Activated naive CD8-positive, alpha-beta T cell (primary cell): Measurements from ENCODE around the gene BAG1.

Experiments used
- H3K27ac Mint-ChIP-seq: one replicate; pipeline ENCODE4 v1.8.0; 2021; ENCODE audit warnings: mixed read lengths
- H3K27me3 Mint-ChIP-seq: one replicate; pipeline ENCODE4 v1.8.0; 2021; ENCODE audit warnings: mixed read lengths
- H3K36me3 Mint-ChIP-seq: one replicate; pipeline ENCODE4 v1.8.0; 2021; ENCODE audit warnings: mixed read lengths
- H3K4me1 Mint-ChIP-seq: one replicate; pipeline ENCODE4 v1.8.0; 2021; ENCODE audit warnings: low read depth, mixed read lengths
- H3K4me3 Mint-ChIP-seq: one replicate; pipeline ENCODE4 v1.8.0; 2021; ENCODE audit warnings: mild to moderate bottlenecking, mixed read lengths
- H3K9me3 Mint-ChIP-seq: one replicate; pipeline ENCODE4 v1.8.0; 2021; ENCODE audit warnings: low read depth, mixed read lengths

The BAG1 gene

DNA sequence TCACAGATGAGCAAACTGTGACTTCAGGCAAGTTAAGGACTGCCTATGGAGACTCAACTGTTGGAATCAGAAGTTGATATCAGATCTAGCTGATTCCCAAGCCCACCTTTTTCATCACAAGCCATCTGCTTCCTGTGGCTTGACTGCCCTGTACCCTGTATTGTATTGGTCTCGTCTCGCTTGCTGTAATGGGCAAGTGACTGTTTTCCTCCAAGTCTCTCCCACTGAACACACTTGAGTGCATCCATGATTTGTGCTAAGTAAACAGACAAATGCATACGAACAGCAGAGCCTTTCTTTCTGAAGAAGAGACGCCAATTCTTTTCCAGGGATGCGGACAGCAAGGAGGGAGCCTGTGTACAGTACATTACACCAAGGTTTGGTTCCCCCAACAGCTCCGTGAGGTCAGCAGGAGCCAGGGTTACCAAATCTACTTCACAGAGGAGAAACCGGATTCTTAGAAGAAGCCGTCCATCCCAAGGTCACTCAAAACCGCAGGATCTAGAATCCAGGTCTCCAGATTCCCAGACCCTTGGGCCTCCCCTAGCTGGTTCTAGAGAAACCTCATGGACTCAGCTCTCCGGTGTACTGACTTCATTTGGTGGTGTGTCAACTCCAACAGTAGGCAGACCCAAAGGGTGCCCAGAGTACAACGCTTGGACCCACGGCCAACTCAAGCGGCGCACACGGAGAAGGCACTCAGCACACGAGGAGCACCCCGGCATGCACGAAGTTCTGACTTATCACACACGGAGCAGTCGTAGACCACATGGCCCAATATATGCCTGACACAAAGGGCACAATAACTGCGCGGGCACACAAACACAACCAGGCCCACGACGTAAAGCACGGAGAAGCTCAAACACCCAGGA, 1.1 kb downstream of the BAG1 start:
- H3K4me3 Mint-ChIP-seq, result peak overlapping the region; percentile 94
- peaks cover 13% of the 10 kb centered on the region for H3K36me3 Mint-ChIP-seq
- H3K4me1 Mint-ChIP-seq, result peaks cover 53% of the 10 kb centered on the region
- H3K9me3 Mint-ChIP-seq, result no peaks in the 10 kb centered on the region
- no peaks in the 10 kb centered on the region for H3K27me3 Mint-ChIP-seq
- peak overlapping the region; percentile 96 for H3K27ac Mint-ChIP-seq

DNA sequence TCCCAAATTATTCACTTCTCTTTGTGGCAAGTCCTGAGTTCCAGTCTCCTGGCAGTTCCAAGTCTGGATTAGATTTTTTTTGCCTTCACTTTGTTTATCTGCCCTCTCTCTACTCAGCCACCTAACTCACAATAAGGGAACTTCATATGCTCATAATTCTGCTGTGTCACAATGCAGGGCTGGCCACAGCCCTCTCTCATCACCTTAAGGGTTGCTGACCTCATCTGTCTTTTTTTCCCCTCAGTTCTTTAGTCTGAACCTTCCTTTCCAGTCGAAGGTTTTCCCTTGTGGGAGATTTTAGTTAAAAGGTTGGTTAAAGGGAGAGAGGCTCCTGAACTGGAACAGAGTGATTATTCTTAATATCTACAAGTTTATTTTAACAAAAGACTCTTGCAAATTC, 4.1 kb downstream of the BAG1 start:
- no peaks in the 10 kb centered on the region for H3K9me3 Mint-ChIP-seq
- peaks cover 29% of the 10 kb centered on the region for H3K4me1 Mint-ChIP-seq
- H3K27ac Mint-ChIP-seq, result peak overlapping the region; percentile 46
- H3K27me3 Mint-ChIP-seq, result no peaks in the 10 kb centered on the region
- no peak overlapping the region for H3K4me3 Mint-ChIP-seq
- H3K36me3 Mint-ChIP-seq, result peaks cover 24% of the 10 kb centered on the region

DNA sequence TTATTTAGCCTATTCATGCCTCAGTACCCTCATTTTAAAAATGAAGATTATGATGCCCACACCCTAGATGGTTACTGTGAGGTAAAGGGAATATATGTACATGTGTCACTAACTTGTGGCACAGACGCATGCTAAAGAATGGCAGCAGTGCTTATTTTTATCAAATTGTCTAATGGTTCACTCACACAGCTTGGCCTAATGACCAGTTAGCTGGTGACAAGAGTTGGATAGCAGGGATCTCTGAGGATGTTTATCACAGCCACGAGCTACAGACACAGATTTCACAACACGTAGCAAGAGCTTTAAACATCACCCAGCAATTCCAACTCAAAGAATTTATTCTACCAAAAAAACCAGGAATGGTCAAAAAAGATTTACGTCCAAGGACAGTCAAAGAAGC, 7.2 kb downstream of the BAG1 start:
- H3K27ac Mint-ChIP-seq, result no peak overlapping the region
- H3K4me1 Mint-ChIP-seq, result peaks cover 17% of the 10 kb centered on the region
- H3K27me3 Mint-ChIP-seq, result no peaks in the 10 kb centered on the region
- H3K9me3 Mint-ChIP-seq, result no peaks in the 10 kb centered on the region
- peaks cover 19% of the 10 kb centered on the region for H3K36me3 Mint-ChIP-seq
- H3K4me3 Mint-ChIP-seq, result no peak overlapping the region

DNA sequence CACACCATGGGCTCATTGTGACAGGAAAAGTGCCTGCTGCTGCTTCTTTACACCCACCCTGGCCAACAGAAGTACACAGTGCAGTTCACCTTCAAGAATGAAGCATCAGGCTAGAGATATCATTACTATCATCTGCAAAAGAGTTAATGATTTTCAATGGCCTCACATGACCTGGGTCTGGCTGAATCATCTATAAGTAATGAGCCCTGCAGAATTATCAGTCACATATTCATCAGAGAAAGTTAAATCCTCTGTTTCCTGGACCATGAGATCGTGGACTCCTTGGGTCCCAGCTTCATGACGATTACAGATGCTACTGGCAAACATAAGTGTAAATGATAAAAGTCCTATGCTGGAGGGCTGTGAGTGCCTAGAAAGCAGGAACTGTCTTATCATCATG, 8.3 kb downstream of the BAG1 start:
- H3K4me3 Mint-ChIP-seq, result no peak overlapping the region
- H3K36me3 Mint-ChIP-seq, result peaks cover 19% of the 10 kb centered on the region
- H3K27ac Mint-ChIP-seq, result no peak overlapping the region
- H3K4me1 Mint-ChIP-seq, result peaks cover 12% of the 10 kb centered on the region
- no peaks in the 10 kb centered on the region for H3K9me3 Mint-ChIP-seq
- no peaks in the 10 kb centered on the region for H3K27me3 Mint-ChIP-seq

DNA sequence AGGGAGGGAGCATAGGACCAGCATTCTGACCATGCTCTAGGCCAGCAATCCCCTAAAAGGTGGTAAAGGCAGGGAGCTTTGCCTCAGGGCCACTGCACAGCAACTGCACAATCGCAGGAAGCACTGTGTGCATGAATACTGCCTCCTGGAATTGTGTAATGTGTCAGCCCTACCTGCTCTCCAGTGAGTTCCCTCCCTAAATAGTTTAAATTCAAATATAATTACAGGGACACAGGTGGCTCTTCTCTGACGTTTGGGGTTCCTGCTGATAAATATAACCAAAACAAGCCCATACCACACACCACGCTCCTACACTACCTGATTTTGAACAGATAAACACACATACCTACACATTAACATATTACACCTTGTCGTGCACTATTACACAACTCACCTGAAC, 9.0 kb downstream of the BAG1 start:
- Mint-ChIP-seq H3K27me3 (no peaks in the 10 kb centered on the region), H3K4me3 (no peak overlapping the region), H3K4me1 (peaks cover 12% of the 10 kb centered on the region), H3K27ac (no peak overlapping the region), H3K36me3 (peaks cover 16% of the 10 kb centered on the region), H3K9me3 (no peaks in the 10 kb centered on the region)

DNA sequence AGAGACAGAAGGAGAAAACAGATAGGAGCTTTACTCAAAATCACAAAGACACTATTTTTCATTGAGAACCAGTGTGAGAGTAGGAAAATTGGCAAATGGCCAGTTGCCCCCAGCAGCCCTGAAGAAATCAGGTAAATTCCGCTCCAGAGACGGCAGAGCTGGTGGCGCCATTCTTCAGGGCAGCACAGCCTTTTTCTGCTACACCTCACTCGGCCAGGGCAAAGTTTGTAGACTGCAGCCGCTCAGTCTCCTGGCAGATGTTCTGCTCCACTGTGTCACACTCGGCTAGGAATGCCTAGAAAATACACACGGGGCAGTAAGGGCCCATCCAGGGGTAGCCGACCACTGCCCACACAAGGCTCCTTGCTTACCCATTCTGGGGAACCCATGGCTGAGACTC, 9.5 kb downstream of the BAG1 start:
- H3K9me3 Mint-ChIP-seq, result no peaks in the 10 kb centered on the region
- no peaks in the 10 kb centered on the region for H3K27me3 Mint-ChIP-seq
- no peak overlapping the region for H3K27ac Mint-ChIP-seq
- no peak overlapping the region for H3K4me3 Mint-ChIP-seq
- H3K4me1 Mint-ChIP-seq, result peaks cover 8% of the 10 kb centered on the region
- H3K36me3 Mint-ChIP-seq, result peaks cover 16% of the 10 kb centered on the region

DNA sequence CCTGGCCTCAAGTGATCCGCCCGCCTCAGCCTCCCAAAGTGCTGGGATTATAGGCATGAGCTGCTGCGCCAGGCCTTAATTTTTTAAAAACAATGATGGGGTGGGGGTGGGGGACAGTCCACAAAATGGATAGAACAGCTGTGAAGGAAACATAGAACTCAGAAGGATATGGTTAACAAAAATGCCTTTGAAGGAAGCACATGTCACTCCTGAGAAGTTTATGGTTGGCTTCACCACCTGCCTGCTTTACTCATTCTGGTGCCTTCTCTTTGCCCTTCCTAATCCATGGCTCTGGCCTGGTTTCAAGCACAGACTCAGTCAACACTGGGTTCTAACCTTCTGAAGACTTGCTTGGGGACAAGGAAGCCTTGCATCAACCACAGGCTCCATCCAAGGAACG, 10.3 kb downstream of the BAG1 start:
- no peaks in the 10 kb centered on the region for H3K9me3 Mint-ChIP-seq
- H3K27me3 Mint-ChIP-seq, result no peaks in the 10 kb centered on the region
- H3K27ac Mint-ChIP-seq, result no peak overlapping the region
- H3K36me3 Mint-ChIP-seq, result peaks cover 14% of the 10 kb centered on the region
- no peak overlapping the region for H3K4me3 Mint-ChIP-seq
- H3K4me1 Mint-ChIP-seq, result peaks cover 4% of the 10 kb centered on the region

DNA sequence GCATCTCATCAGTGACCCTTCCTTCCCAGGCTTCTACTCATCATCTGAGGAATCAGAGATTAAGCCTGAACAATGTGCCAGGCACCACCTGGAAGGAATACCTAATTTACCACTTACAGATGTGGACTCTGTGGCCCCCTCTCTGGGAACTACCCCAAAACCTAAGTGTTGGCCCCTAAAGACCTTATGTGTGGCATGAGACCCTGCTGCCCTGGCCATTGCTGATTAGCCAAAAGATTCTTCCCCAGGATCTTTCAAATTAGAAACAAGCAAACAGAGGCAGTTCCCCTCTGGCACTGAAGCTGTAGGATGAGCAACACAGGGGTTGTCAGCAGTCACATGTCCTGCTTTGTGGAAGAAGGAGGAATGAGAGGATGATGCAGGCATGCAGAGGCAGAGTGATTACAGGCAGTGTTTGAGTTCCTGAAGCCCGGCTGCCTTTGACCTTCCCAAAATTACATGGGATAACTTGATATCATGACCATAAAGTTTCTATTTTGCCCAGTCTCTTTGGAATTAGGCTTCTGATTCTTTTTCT, 14.0 kb downstream of the BAG1 start:
- Mint-ChIP-seq H3K4me1 (no peaks in the 10 kb centered on the region), H3K4me3 (no peak overlapping the region), H3K9me3 (no peaks in the 10 kb centered on the region), H3K27ac (no peak overlapping the region), H3K36me3 (peaks cover 8% of the 10 kb centered on the region), H3K27me3 (no peaks in the 10 kb centered on the region)

DNA sequence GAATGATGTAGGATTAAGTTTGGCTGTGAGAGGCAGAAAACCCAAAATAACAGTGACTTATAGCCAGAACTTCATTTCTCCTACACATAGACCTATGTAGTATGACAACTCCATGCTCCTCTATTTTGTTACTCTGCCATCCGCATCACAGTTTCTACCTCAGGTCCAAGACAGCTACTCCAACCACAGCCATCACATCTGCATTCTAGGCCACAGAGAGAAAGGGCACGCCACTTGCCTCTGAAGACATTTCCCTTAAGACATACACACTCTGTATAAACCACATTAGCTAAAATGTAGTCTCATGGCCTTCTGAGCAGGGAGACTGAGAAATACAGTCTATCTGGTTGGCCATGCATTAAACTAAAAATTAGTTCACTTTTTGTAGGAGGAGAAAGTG, 14.5 kb downstream of the BAG1 start:
- H3K4me1 Mint-ChIP-seq, result no peaks in the 10 kb centered on the region
- no peak overlapping the region for H3K4me3 Mint-ChIP-seq
- no peak overlapping the region for H3K27ac Mint-ChIP-seq
- peaks cover 8% of the 10 kb centered on the region for H3K36me3 Mint-ChIP-seq
- no peaks in the 10 kb centered on the region for H3K27me3 Mint-ChIP-seq
- H3K9me3 Mint-ChIP-seq, result no peaks in the 10 kb centered on the region

DNA sequence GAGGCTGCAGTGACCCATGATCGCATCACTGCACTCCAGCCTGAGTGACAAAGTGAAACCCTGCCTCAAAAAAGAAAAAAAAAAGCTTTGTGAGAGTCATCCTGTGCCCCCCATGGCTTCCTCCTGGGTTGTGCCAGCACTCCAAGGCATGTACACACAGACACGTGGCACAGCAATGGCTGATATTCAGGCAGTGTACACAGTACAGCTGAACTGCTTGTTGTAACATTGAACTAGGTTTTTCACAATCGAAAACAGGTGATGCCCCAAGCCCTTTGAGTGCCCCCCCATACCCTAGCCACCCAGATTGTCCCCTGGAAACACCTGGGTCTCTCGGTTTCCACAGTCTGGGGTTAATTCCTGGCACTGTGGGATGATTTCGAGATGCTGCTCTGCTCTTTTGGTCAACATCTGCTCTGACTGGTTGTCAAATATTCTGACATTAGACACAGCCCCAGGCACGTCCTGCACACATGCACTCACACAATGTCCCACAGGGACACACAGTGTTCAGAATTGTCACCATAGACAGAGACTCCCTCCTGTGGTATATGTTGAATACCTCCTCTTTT, 15.3 kb downstream of the BAG1 start:
- H3K36me3 Mint-ChIP-seq, result peaks cover 8% of the 10 kb centered on the region
- no peaks in the 10 kb centered on the region for H3K9me3 Mint-ChIP-seq
- no peaks in the 10 kb centered on the region for H3K27me3 Mint-ChIP-seq
- no peak overlapping the region for H3K4me3 Mint-ChIP-seq
- H3K27ac Mint-ChIP-seq, result no peak overlapping the region
- no peaks in the 10 kb centered on the region for H3K4me1 Mint-ChIP-seq

DNA sequence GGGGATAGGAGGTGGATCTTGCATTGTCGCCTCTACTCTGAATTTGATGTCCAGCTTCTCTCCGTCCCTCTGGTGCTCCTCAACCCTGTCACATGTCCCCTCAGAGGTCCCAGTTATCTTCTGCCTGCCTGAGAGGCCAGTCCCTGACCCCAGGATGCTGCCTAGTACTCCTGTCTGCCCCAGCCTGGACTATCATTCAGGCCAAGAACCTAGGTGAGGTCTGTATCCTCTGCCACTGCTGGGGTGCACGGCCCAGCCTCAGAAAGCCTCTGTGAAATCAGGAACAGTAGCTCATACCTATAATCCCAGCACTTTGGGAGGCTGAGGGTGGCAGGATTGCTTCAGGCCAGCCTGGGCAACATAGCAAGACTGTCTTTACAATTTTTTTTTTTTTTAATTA, 15.9 kb downstream of the BAG1 start:
- Mint-ChIP-seq H3K27ac (no peak overlapping the region), H3K4me3 (no peak overlapping the region), H3K36me3 (peaks cover 8% of the 10 kb centered on the region), H3K4me1 (no peaks in the 10 kb centered on the region), H3K9me3 (no peaks in the 10 kb centered on the region), H3K27me3 (no peaks in the 10 kb centered on the region)

DNA sequence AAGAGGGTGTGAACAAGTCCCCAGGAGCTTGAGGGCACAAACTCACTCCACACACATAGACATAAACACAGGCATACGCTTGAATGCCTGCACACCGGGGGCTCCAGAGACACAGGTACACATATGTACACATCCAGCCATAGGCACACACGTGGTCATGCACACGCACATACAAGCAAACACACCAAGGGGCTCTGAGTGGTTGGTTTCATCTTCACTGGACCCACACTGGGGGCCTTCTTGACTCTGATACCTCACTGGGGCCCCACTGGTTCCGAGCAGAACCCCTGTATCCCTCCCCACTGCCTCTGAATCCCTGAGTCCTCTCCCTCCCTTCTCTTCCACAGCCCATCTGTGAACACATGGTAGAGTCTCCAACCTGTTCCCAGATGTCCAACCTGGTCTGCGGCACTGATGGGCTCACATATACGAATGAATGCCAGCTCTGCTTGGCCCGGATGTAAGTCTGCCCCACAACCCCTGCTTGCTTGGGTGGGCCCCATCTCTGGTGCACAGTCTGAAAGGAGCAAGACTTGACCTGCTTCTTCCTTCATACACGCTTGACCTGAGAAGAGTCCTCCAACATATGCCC, 18.1 kb downstream of the BAG1 start:
- no peak overlapping the region for H3K4me3 Mint-ChIP-seq
- no peak overlapping the region for H3K27ac Mint-ChIP-seq
- H3K27me3 Mint-ChIP-seq, result no peaks in the 10 kb centered on the region
- no peaks in the 10 kb centered on the region for H3K4me1 Mint-ChIP-seq
- H3K9me3 Mint-ChIP-seq, result no peaks in the 10 kb centered on the region
- H3K36me3 Mint-ChIP-seq, result peaks cover 8% of the 10 kb centered on the region

DNA sequence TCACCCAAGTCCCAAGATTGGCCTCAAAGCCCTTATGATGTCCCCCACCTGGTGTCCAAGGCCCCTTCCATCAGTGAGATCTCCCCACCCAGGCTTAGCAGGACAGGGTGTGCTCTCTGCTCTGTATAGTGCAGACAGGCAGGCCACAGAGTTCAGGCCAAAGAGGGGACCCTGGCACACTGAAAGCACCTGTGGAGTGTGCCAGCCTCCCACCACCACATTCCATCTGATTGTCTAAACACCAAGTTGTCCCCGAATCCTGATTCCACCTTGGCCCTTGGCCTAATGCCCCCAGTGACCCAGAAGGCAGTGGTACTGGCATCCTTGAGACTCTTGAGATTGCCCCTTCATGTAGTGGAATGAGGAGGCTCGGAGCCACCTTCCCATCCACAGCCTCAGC, 19.2 kb downstream of the BAG1 start:
- Mint-ChIP-seq H3K36me3 (peaks cover 8% of the 10 kb centered on the region), H3K9me3 (no peaks in the 10 kb centered on the region), H3K27me3 (no peaks in the 10 kb centered on the region), H3K4me1 (no peaks in the 10 kb centered on the region), H3K27ac (no peak overlapping the region), H3K4me3 (no peak overlapping the region)

DNA sequence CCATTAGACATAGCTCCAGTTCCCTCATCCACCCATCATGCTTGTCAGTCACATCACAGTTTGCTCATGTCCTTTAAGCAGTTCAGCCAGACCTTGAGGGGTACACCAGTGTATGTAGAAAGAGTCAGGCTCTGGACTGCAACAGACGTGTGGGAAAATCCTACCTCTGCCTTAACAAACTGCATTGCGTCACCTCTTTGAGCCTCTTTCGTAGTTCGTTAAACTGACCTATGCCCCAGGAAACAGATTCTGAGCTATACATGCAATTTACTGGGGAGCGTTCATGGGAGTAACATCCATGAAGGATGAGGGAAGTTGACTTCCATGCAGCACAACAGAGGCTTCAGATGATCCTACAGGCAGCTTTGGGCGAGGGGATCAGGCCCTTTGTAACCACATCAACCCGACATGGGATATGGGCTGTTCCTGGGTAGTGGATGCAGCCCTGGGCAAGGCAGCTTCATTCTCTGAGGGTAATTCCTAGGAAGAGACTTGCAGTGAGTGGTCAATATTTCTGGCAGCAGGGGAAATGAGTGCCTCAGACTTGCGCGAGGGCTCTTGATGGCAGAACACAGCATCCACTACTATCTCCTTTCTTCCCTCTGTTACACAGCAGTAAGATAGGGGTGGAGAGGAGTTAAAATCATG, 20.2 kb downstream of the BAG1 start:
- H3K4me1 Mint-ChIP-seq, result peaks cover 5% of the 10 kb centered on the region
- H3K27ac Mint-ChIP-seq, result no peak overlapping the region
- no peaks in the 10 kb centered on the region for H3K27me3 Mint-ChIP-seq
- H3K36me3 Mint-ChIP-seq, result peaks cover 8% of the 10 kb centered on the region
- no peaks in the 10 kb centered on the region for H3K9me3 Mint-ChIP-seq
- no peak overlapping the region for H3K4me3 Mint-ChIP-seq

DNA sequence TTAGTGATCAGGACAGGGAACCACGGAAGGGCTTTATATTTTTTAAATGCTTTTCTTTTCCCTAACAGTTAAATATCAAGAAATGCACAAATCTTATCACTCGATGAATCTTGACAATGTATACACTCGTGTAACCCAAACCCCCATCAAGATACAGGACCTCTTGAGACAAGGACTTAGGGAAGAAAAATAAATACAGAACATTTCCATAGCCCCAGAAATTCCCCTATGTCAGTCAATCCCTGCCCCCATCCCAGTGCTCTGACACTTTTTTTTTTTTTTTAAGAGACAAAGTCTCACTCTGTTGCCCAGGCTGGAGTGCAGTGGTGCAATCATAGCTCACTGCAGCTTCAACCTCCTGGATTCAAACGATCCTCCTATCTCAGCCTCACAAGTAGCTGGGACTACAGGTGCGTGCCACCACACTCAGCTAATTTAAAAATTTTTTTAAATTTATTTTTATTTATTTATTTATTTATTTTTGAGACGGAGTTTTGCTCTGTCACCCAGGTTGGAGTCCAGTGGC, 21.8 kb downstream of the BAG1 start:
- no peak overlapping the region for H3K4me3 Mint-ChIP-seq

More for the DNA sequence above, 21.8 kb downstream of the BAG1 start:
- Mint-ChIP-seq H3K4me1 (peaks cover 5% of the 10 kb centered on the region), H3K36me3 (peaks cover 5% of the 10 kb centered on the region), H3K9me3 (no peaks in the 10 kb centered on the region), H3K27me3 (no peaks in the 10 kb centered on the region), H3K27ac (no peak overlapping the region)
